WERI-Rb-1 (cell line): ENCODE data around the gene CCM2.

Experiments used
- DNase-seq: peaks from one replicate; pipeline ENCODE4 v3.0.0-alpha.2; 2020
- H3K27ac ChIP-seq: fragments of 250-450 bp; sonication (Bioruptor Pico); 2 replicates; pipeline ENCODE4 v1.5.1; 2020; ENCODE audit warnings: mild to moderate bottlenecking, moderate library complexity
- H3K27me3 ChIP-seq: fragments of 250-450 bp; sonication (Bioruptor Pico); 2 replicates; pipeline ENCODE4 v1.5.1; 2021; ENCODE audit warnings: mild to moderate bottlenecking, low read depth, moderate library complexity; ENCODE audit not compliant: insufficient read depth, severe bottlenecking
- H3K36me3 ChIP-seq: fragments of 250-450 bp; sonication (Bioruptor Pico); 2 replicates; pipeline ENCODE4 v1.5.1; 2020; ENCODE audit warnings: mild to moderate bottlenecking, moderate library complexity
- H3K4me3 ChIP-seq: 2 replicates; pipeline ENCODE4 v1.5.1; 2011; ENCODE audit warnings: low read depth, mild to moderate bottlenecking, control low read depth, low read length
- H3K9me3 ChIP-seq: fragments of 250-450 bp; sonication (Bioruptor Pico); 2 replicates; pipeline ENCODE4 v1.5.1; 2021; ENCODE audit warnings: mild to moderate bottlenecking, moderate library complexity; ENCODE audit not compliant: severe bottlenecking
- CTCF ChIP-seq: IDR thresholded peaks from 2 replicates; pipeline ENCODE4 v1.5.1; 2011; ENCODE audit warnings: low read depth, mild to moderate bottlenecking, control low read depth, inconsistent platforms, low read length

The CCM2 gene

GRCh38 chr7:45084336-45084735 lies 84.3 kb downstream of the CCM2 start:
- no peak for DNase-seq
- H3K9me3 ChIP-seq, result no peaks in the 10 kb centered on the region
- H3K36me3 ChIP-seq, result peaks cover 8% of the 10 kb centered on the region; the same call in 1 of the 2 replicates
- H3K27ac ChIP-seq, result no peak overlapping the region
- no peaks in the 10 kb centered on the region for H3K27me3 ChIP-seq
- no peak overlapping the region for H3K4me3 ChIP-seq
- TF ChIP-seq CTCF, result no peak

- H3K9me3 ChIP-seq, result no peaks in the 10 kb centered on the region
- TF ChIP-seq CTCF, result no peak
- H3K4me3 ChIP-seq, result no peak overlapping the region
- peaks cover 8% of the 10 kb centered on the region; the same call in 1 of the 2 replicates for H3K36me3 ChIP-seq
- no peak overlapping the region for H3K27ac ChIP-seq
- H3K27me3 ChIP-seq, result no peaks in the 10 kb centered on the region
- DNase-seq, result no peak
Observed at GRCh38 chr7:45084901-45085618, 85.1 kb downstream of the CCM2 start.

GRCh38 chr7:45085619-45086200 lies 85.7 kb downstream of the CCM2 start:
- no peak for DNase-seq
- Histone ChIP-seq H3K27me3 (no peaks in the 10 kb centered on the region), H3K36me3 (peaks cover 8% of the 10 kb centered on the region; the same call in 1 of the 2 replicates), H3K27ac (no peak overlapping the region), H3K9me3 (no peaks in the 10 kb centered on the region), H3K4me3 (no peak overlapping the region)
- no peak for TF ChIP-seq CTCF

- no peak for TF ChIP-seq CTCF
- Histone ChIP-seq H3K4me3 (no peak overlapping the region), H3K27ac (no peak overlapping the region), H3K9me3 (no peaks in the 10 kb centered on the region), H3K27me3 (no peaks in the 10 kb centered on the region), H3K36me3 (peaks cover 8% of the 10 kb centered on the region; the same call in 1 of the 2 replicates)
- DNase-seq, result no peak
Observed at GRCh38 chr7:45086331-45087065, 86.5 kb downstream of the CCM2 start.

GRCh38 chr7:45087301-45088145 lies 87.5 kb downstream of the CCM2 start:
- Histone ChIP-seq H3K4me3 (peak overlapping the region; percentile 60; the same call in 1 of the 2 replicates), H3K27ac (no peak overlapping the region), H3K36me3 (peaks cover 8% of the 10 kb centered on the region; the same call in 1 of the 2 replicates), H3K27me3 (no peaks in the 10 kb centered on the region), H3K9me3 (no peaks in the 10 kb centered on the region)
- no peak for DNase-seq
- TF ChIP-seq CTCF, result no peak
